Psoas muscle (tissue), 8 donors: Measurements from ENCODE around the gene RAPH1. TPM values are rescaled to one million over a fixed set of nuclear protein-coding genes. Genes with fewer than 3 reads are reported as not detected.

Source experiments
- ATAC-seq, 4 donors: fragments of 200-7000 bp; cut with Tn5 transposase; one replicate each; pipeline ENCODE4 v1.9.1; 2020; ENCODE audit warnings: moderate library complexity in 3 of 4, mild to moderate bottlenecking in 2 of 4
- DNase-seq, 2 donors: peaks; one replicate each; pipeline ENCODE4 v3.0.0-alpha.2; 2020
- H3K27ac ChIP-seq: fragments of 200-600 bp; one replicate; pipeline ENCODE4 v1.8.0; 2022
- H3K27me3 ChIP-seq, 3 donors: fragments of 200-600 bp in 1 of 3; one replicate each; pipeline versions ENCODE4 v1.6.1 to v1.8.0; 2013 to 2022; ENCODE audit warnings: low read length in 2 of 3, mild to moderate bottlenecking in 2 of 3, moderate library complexity in 1 of 3; ENCODE audit not compliant: insufficient read depth in 3 of 3
- H3K36me3 ChIP-seq, 2 donors: fragments of 200-600 bp in 1 of 2; one replicate each; pipeline versions ENCODE4 v1.6.1 to v1.8.0; 2013 to 2022; ENCODE audit warnings: low read depth in 1 of 2, mild to moderate bottlenecking in 1 of 2, moderate library complexity in 1 of 2; ENCODE audit not compliant: insufficient read depth in 1 of 2
- H3K4me1 ChIP-seq: fragments of 200-600 bp; one replicate; pipeline ENCODE4 v1.8.0; 2022
- H3K4me3 ChIP-seq: fragments of 200-600 bp; one replicate; pipeline ENCODE4 v1.8.0; 2022; ENCODE audit warnings: mild to moderate bottlenecking
- H3K9me3 ChIP-seq: fragments of 200-600 bp; one replicate; pipeline ENCODE4 v1.8.0; 2022
- WGBS, 3 donors: extraction: QIAGEN DNeasy Blood & Tissue Kit; methylation state at CpG; one replicate each; pipeline versions ENCODE4 v1.1.6 to v1.1.7; 2013; 5-methylcytosine and 5-hydroxymethylcytosine counted together
- intact Hi-C, 2 donors: fragments of 100-400 bp; cut with DNase I; formaldehyde crosslinking; loops; one replicate each; pipeline versions ENCODE4 v1.11.0 to v1.14.2; 2022
- polyA plus RNA-seq, 3 donors: library from polyadenylated mRNA; stranded (reverse); fragments of 200-250 nt; gene quantifications; one replicate each; pipeline ENCODE4 v1.2.3, GENCODE V29; 2013
- total RNA-seq, 4 donors: library from RNA; stranded (reverse); fragmentation: NEBNext Ultra II Directional in 2 of 4; extraction: Animal tissue kit (Norgen Biotek cat#: 25700) in 2 of 4; gene quantifications; one replicate each; pipeline versions ENCODE4 v1.2.1 to v1.2.4, GENCODE V29; 2021 to 2023
- TF ChIP-seq, protein P1 (sequence below): fragments of 200-600 bp; IDR thresholded peaks from one replicate; pipeline ENCODE4 v1.8.0; 2022; ENCODE audit warnings: antibody characterized with exemption
- donor health status: healthy with polysubstance abuse.
- donor health status: DM: no; HTN: no; CAD: no; lungs with moderate emphysema.
- donor health status: Bipolar disorder and iron deficiency.
- donor health status: healthy.
- donor health status: DM: yes; HTN: yes; CAD: no.
- donor health status: DM: no; HTN: no; CAD: no.
- donor health status: DM: no; HTN: no; CAD: no.
- donor health status: DM: yes; HTN: yes; CAD: no.

RAPH1 gene
- total and polyA plus RNA-seq, 7 donors, result 4.3 to 47.6 (median 21.9) TPM

DNA sequence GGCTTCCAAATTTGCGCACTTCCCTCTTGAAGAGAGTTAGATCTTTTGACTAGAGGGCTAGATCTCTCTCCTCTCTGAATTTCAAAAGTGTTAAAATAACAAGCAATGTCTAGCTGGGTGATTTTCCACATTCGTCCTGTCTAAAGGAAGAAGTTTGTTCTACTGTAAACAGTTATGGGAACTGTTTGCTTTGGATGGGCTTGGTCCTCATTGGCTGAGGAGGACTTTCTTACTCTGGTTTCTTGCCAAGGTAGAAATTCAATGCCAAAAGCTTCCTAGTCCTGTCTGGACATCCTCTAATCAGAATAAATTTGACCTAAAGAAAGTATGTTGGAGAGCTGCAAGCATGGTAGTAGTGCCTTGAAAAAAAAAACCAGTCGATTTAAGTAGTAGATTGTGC, 47.4 kb upstream of the RAPH1 start:
- Histone ChIP-seq H3K27me3 (no peaks in the 10 kb centered on the region), H3K9me3 (no peaks in the 10 kb centered on the region), H3K4me1 (peaks cover 43% of the 10 kb centered on the region), H3K4me3 (no peak overlapping the region), H3K36me3 (no peaks in the 10 kb centered on the region), H3K27ac (peak overlapping the region; percentile 73)
- intact Hi-C loops, result loop anchor here in 1 of 2 donors (2.0 kb wide), 1 partner anchor 48 kb away; the partner anchor contains the start of gene RAPH1
- DNase-seq, result no peak
- ATAC-seq, result no peak
- TF ChIP-seq, protein P1, sequence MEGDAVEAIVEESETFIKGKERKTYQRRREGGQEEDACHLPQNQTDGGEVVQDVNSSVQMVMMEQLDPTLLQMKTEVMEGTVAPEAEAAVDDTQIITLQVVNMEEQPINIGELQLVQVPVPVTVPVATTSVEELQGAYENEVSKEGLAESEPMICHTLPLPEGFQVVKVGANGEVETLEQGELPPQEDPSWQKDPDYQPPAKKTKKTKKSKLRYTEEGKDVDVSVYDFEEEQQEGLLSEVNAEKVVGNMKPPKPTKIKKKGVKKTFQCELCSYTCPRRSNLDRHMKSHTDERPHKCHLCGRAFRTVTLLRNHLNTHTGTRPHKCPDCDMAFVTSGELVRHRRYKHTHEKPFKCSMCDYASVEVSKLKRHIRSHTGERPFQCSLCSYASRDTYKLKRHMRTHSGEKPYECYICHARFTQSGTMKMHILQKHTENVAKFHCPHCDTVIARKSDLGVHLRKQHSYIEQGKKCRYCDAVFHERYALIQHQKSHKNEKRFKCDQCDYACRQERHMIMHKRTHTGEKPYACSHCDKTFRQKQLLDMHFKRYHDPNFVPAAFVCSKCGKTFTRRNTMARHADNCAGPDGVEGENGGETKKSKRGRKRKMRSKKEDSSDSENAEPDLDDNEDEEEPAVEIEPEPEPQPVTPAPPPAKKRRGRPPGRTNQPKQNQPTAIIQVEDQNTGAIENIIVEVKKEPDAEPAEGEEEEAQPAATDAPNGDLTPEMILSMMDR, result no peak
- WGBS, 3 donors, result 65 to 73% (median 66%) methylated on average over 3 of the region's 3 CpGs

DNA sequence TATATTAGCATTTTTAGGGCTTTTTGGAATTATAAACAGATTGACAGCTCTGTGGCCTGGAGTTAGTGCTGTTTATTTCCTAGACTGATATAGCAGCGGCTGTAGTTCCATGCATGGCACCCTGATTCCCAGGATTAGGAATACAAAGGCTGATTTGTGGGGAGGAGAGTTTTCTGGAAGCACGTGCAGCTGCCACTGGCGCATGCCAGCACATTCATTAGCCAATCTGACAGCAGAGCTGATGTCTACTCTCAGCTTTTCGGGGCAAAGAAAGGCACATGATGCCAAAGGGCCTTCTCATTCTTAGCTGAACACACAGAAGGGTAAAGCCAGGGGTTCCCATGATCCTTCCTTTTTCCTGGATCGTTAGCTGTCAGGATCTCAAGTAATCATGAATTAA, 45.7 kb upstream of the RAPH1 start:
- Histone ChIP-seq H3K27me3 (no peaks in the 10 kb centered on the region), H3K27ac (peak overlapping the region; percentile 84), H3K4me1 (peaks cover 43% of the 10 kb centered on the region), H3K36me3 (no peaks in the 10 kb centered on the region), H3K9me3 (no peaks in the 10 kb centered on the region), H3K4me3 (no peak overlapping the region)
- intact Hi-C loops, result no loop called here
- TF ChIP-seq, protein P1, result no peak
- DNase-seq (no peak), ATAC-seq (no peak)
- WGBS, 3 donors, result 52 to 60% (median 53%) methylated on average over 5 of the region's 5 CpGs

DNA sequence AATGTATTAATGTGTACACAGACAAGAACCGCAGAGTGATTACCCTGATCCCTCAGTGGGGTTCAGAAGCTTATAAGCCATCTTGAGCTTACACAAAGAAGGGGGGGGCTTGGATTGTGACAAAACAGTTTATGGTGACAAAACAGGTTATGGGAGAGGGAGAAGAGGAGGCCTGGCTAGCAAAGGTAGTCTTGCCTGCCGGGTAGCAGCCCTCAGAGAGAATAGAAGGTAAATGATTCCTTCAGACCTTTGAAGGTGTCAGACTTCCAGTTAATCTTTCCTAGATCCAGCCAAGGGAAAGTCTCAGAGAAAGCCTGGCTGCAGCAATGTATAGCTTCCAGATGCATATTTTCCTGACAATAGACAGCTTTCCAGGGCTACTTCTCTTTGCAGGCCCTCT, 44.6 kb upstream of the RAPH1 start:
- ATAC-seq (no peak), DNase-seq (no peak)
- intact Hi-C loops, result no loop called here
- Histone ChIP-seq H3K4me1 (peaks cover 35% of the 10 kb centered on the region), H3K9me3 (no peaks in the 10 kb centered on the region), H3K27ac (peak overlapping the region; percentile 84), H3K4me3 (no peak overlapping the region), H3K27me3 (no peaks in the 10 kb centered on the region), H3K36me3 (no peaks in the 10 kb centered on the region)
- TF ChIP-seq, protein P1, result no peak
- 79 to 95% (median 89%) methylated on average over 2 of the region's 2 CpGs for WGBS, 3 donors

DNA sequence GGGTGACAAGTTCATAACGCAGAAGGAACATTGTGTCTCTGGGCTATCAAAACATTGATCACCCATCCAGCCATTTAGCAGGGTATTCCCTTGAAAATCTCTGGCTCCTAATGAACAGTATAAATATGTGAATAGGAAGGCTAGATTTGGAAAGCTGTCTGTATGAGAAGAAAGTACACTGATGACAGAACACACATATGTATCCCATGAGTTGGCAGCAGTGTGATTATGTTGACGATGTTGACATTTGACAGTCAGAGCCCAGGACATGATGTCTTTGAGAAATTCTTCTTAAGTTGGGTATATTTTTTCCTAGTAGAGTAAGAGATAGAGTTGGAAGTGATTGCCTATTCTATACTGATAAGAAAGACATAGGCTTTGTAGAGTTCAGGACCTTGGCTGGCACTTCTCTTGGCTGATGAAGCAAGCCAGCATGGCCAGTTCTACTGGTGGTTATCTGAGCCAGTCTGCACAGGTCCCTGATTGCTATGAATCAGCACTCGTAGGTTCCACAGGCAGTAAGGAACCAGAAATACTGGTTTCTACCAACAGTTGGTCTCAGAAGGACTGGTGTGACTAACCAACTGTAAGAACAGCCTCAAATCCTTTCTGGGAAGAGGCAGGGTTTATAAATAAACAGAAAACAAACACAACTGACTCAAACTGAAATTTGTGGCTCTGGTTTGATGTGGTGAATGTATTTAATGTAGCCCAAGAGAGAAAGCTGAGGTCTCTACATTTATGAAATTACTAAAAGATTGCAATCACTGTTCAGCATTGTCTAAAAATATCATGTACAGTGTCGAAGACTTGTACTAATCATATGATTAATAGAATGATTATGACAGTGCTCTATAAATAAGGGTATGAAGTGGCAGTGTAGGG, 43.9 kb upstream of the RAPH1 start:
- H3K4me1 ChIP-seq, result peaks cover 28% of the 10 kb centered on the region
- 33 to 61% (median 36%) methylated on average over 4 of the region's 4 CpGs for WGBS, 3 donors
- TF ChIP-seq, protein P1, result no peak
- H3K4me3 ChIP-seq, result no peak overlapping the region
- no peaks in the 10 kb centered on the region for H3K36me3 ChIP-seq
- intact Hi-C loops, result no loop called here
- DNase-seq (no peak), ATAC-seq (peak; percentile 84 to 85 (median 84))
- peak overlapping the region; percentile 84 for H3K27ac ChIP-seq
- no peaks in the 10 kb centered on the region for H3K9me3 ChIP-seq
- no peaks in the 10 kb centered on the region for H3K27me3 ChIP-seq
